Gastrocnemius medialis (tissue), 4 donors: ENCODE data around the gene ATG14.

Experiments used
- CTCF ChIP-seq, 5 experiments: fragments of 450-650 bp in 3 of 5; fragments of 200-600 bp in 2 of 5; sonication (generic) in 2 of 5; IDR thresholded peaks in 4 of 5; conservative IDR thresholded peaks in 1 of 5; 1 replicate in 4 of 5; 2 replicates in 1 of 5; pipeline ENCODE4 v1.5.1; 2016 to 2019; ENCODE audit warnings: antibody characterized with exemption in 5 of 5, mild to moderate bottlenecking in 3 of 5, moderate library complexity in 3 of 5
- POLR2A ChIP-seq, 2 donors: fragments of 450-650 bp; IDR thresholded peaks; one replicate each; pipeline ENCODE4 v1.6.1; 2017; ENCODE audit warnings: antibody characterized with exemption in 2 of 2, mild to moderate bottlenecking in 2 of 2, moderate library complexity in 2 of 2

GRCh38 chr14:55353686-55354467 is 57.8 kb downstream of the ATG14 start:
- TF ChIP-seq CTCF (IDR thresholded peaks at IDR 0.05 in 4 of 5, conservative IDR thresholded peaks at IDR 0.05 in 1 of 5) (no peak), POLR2A (IDR thresholded peaks at IDR 0.05) (no peak)
